Prostate gland (tissue), 2 donors: Measurements from ENCODE around the gene CTNNAL1.

Experiments used
- CTCF ChIP-seq, 4 experiments: fragments of 200-600 bp in 2 of 4; fragments of 450-650 bp in 2 of 4; sonication (generic) in 2 of 4; IDR thresholded peaks; 1 replicate in 3 of 4; 2 replicates in 1 of 4; pipeline ENCODE4 v1.5.1; 2016 to 2019; ENCODE audit warnings: antibody characterized with exemption in 4 of 4, mild to moderate bottlenecking in 2 of 4, moderate library complexity in 2 of 4
- POLR2A ChIP-seq: fragments of 450-650 bp; IDR thresholded peaks from one replicate; pipeline ENCODE4 v1.6.1; 2016; ENCODE audit warnings: antibody characterized with exemption, mild to moderate bottlenecking
- POLR2AphosphoS5 ChIP-seq: sonication (generic); formaldehyde crosslinking; IDR thresholded peaks from one replicate; pipeline ENCODE4 v1.6.1; 2017; ENCODE audit warnings: antibody characterized with exemption

- TF ChIP-seq POLR2AphosphoS5 (no peak), CTCF (IDR thresholded peaks at IDR 0.05) (no peak), POLR2A (no peak)
Measured at GRCh38 chr9:109002141-109002540, 11.2 kb downstream of the CTNNAL1 start.
